Measurements from ENCODE around the gene RNF14. TPM values are rescaled to one million over a fixed set of nuclear protein-coding genes. Genes with fewer than 3 reads are reported as not detected.

The RNF14 gene
- total RNA-seq, 1 donor from 2014 or later, result 30.4 TPM

DNA sequence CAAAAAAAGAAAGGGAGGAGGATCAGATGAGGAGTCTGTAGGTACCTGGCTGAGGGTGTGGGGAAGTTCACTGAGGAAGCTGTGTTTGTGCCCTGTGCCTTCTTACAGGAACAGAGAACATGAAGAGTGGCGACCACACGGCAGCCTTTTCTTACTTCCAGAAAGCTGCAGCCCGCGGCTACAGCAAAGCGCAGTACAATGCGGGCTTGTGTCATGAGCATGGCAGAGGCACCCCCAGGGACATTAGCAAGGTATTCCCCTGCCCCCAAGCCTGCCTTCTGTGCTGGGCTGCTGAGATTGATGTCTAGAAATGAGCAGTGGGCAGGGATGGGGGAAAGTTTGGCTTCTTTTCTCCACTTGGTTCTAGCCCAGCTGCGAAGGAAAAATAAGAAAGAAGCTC is 35.8 kb upstream of the RNF14 start:
- ChIA-PET POLR2A (no interaction called here), CTCF (interaction anchor here (1.2 kb wide), 1 partner anchor 28 kb away, joined by 3 read pairs; no protein-coding TSS in a partner anchor)
- Mint-ChIP-seq H3K36me3 (ENCODE audit: low read depth) (peaks cover 90% of the 10 kb centered on the region), H3K27me3 (no peaks in the 10 kb centered on the region), H3K27ac (no peak overlapping the region), H3K9me3 (no peaks in the 10 kb centered on the region), H3K4me3 (no peak overlapping the region), H3K4me1 (no peaks in the 10 kb centered on the region)
- intact Hi-C loops (cut with micrococcal nuclease), result no loop called here
- ATAC-seq (ENCODE audit: low read depth), result no peak
- no peak for TF ChIP-seq CTCF (IDR thresholded peaks at IDR 0.05)
- no peak for DNase-seq

- peaks cover 86% of the 10 kb centered on the region for H3K36me3 Mint-ChIP-seq (ENCODE audit: low read depth)
- TF ChIP-seq CTCF (IDR thresholded peaks at IDR 0.05), result no peak
- CTCF ChIA-PET, result interaction anchor here (1.2 kb wide), 1 partner anchor 27 kb away, joined by 3 read pairs; no protein-coding TSS in a partner anchor
- H3K27ac Mint-ChIP-seq, result no peak overlapping the region
- intact Hi-C loops (cut with micrococcal nuclease), result no loop called here
- no peak for ATAC-seq (ENCODE audit: low read depth)
- DNase-seq, result no peak
- POLR2A ChIA-PET, result no interaction called here
- H3K27me3 Mint-ChIP-seq, result no peaks in the 10 kb centered on the region
- H3K9me3 Mint-ChIP-seq, result no peaks in the 10 kb centered on the region
- no peaks in the 10 kb centered on the region for H3K4me1 Mint-ChIP-seq
- H3K4me3 Mint-ChIP-seq, result no peak overlapping the region
Observed at GRCh38 chr5:141934099-141934844, 34.6 kb upstream of the RNF14 start.

DNA sequence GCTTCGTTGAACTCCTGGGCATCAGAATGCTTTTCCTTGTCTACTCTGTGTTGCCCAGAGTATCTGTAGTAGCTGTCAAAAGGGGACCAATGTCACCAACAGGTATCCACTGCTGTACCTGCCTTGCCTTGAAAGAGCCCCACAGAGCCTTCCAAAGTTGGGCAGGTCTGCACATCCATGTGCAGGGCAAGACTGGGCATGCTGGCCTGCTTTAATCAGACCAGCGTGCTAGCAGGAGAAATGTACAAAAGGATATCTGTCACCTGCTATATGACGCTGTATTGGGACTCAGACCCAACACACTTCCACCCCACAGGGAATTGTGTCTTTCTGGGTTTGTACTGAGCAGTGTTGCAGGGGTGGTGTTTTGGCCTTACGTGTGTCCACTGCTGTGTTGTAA is 33.4 kb upstream of the RNF14 start:
- Mint-ChIP-seq H3K36me3 (ENCODE audit: low read depth) (peaks cover 84% of the 10 kb centered on the region), H3K27me3 (no peaks in the 10 kb centered on the region), H3K4me1 (no peaks in the 10 kb centered on the region), H3K9me3 (no peaks in the 10 kb centered on the region), H3K27ac (no peak overlapping the region), H3K4me3 (no peak overlapping the region)
- CTCF ChIA-PET, result no interaction called here
- DNase-seq (no peak), ATAC-seq (ENCODE audit: low read depth) (no peak)
- POLR2A ChIA-PET, result no interaction called here
- intact Hi-C loops (cut with micrococcal nuclease), result no loop called here
- TF ChIP-seq CTCF (IDR thresholded peaks at IDR 0.05), result no peak

DNA sequence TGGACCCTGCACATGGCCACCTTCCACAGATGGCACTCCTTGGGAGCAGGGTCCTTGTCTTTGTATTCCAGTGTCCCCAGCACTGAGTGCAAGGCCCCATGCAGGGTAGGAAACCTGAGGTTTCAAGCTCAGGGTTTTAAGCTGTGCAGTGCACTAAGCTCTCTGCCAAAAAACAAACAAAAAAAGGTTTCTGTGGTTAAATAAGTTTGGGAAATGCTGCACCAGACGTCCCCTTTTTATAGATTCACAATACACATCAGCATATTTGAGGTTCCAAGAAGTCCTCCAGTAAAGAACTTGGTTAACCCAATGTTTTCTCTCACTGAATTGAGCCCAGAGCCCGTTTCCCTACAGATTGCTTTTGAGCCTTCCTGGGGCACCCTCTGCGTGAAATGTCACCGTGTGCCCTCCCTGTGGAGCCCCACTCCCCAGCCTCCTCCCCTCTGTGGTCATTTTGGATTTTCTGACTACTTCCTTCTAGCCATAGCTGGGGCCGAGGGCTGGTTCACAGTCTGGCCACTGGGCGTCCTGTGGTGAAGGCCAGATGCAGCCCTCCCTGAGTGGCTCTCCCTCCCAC is 28.1 kb upstream of the RNF14 start:
- Mint-ChIP-seq H3K4me1 (no peaks in the 10 kb centered on the region), H3K4me3 (no peak overlapping the region), H3K27me3 (no peaks in the 10 kb centered on the region), H3K27ac (peak overlapping the region; percentile 27), H3K36me3 (ENCODE audit: low read depth) (peaks cover 41% of the 10 kb centered on the region), H3K9me3 (no peaks in the 10 kb centered on the region)
- intact Hi-C loops (cut with micrococcal nuclease), result no loop called here
- ATAC-seq (ENCODE audit: low read depth) (no peak), DNase-seq (no peak)
- no peak for TF ChIP-seq CTCF (IDR thresholded peaks at IDR 0.05)
- POLR2A ChIA-PET, result interaction anchor here (2.1 kb wide), 1 partner anchor 17 kb away, joined by 7 read pairs; the partner anchor contains the start of gene DELE1
- CTCF ChIA-PET, result interaction anchor here (1.0 to 4.3 kb wide), 2 partner anchors 20 to 29 kb away, joined by 3 to 16 read pairs; partner anchors contain the start of gene RNF14

- CTCF ChIA-PET, result interaction anchor here (1.0 to 4.3 kb wide), 2 partner anchors 19 to 28 kb away, joined by 3 to 16 read pairs; partner anchors contain the start of gene RNF14
- ATAC-seq (ENCODE audit: low read depth) (peak; percentile 34), DNase-seq (no peak)
- POLR2A ChIA-PET, result interaction anchor here (2.1 kb wide), 1 partner anchor 18 kb away, joined by 7 read pairs; the partner anchor contains the start of gene DELE1
- no peak for TF ChIP-seq CTCF (IDR thresholded peaks at IDR 0.05)
- no peak overlapping the region for H3K4me3 Mint-ChIP-seq
- H3K9me3 Mint-ChIP-seq, result no peaks in the 10 kb centered on the region
- H3K36me3 Mint-ChIP-seq (ENCODE audit: low read depth), result peaks cover 36% of the 10 kb centered on the region
- no peak overlapping the region for H3K27ac Mint-ChIP-seq
- intact Hi-C loops (cut with micrococcal nuclease), result no loop called here
- H3K4me1 Mint-ChIP-seq, result no peaks in the 10 kb centered on the region
- H3K27me3 Mint-ChIP-seq, result no peaks in the 10 kb centered on the region
Observed at GRCh38 chr5:141941307-141941706, 27.6 kb upstream of the RNF14 start.

Data from activated B cell treated with CpG ODN at 0.5 μM for 24 hours (primary cell).